Tibial artery (tissue), 4 donors: Measurements from ENCODE around the gene PDE7B.
A peak's percentile ranks its signal among the peaks of the same experiment; 100 is the strongest.

Source experiments
- DNase-seq, 2 donors: peaks; one replicate each; pipeline ENCODE4 v3.0.0-alpha.2; 2019
- H3K27ac ChIP-seq, 2 donors: fragments of 200-600 bp; sonication (generic) in 1 of 2; 1 replicate in 1 of 2; 2 replicates in 1 of 2; pipeline ENCODE4 v1.5.1; 2018 to 2019; ENCODE audit warnings: mild to moderate bottlenecking in 1 of 2
- H3K27me3 ChIP-seq, 2 donors: fragments of 200-600 bp; sonication (generic) in 1 of 2; one replicate each; pipeline versions ENCODE4 v1.5.1 to v1.6.0; 2016 to 2019
- H3K36me3 ChIP-seq, 3 donors: fragments of 200-600 bp; sonication (generic) in 2 of 3; one replicate each; pipeline ENCODE4 v1.5.1; 2016 to 2019; ENCODE audit warnings: mild to moderate bottlenecking in 2 of 3
- H3K4me1 ChIP-seq, 4 donors: fragments of 200-600 bp; sonication (generic) in 2 of 4; 1 replicate in 3 of 4; 2 replicates in 1 of 4; pipeline ENCODE4 v1.5.1; 2016 to 2019
- H3K4me3 ChIP-seq, 2 donors: fragments of 200-600 bp; sonication (generic) in 1 of 2; 1 replicate in 1 of 2; 2 replicates in 1 of 2; pipeline ENCODE4 v1.5.1; 2018 to 2019; ENCODE audit warnings: mild to moderate bottlenecking in 2 of 2
- H3K9me3 ChIP-seq, 3 donors: fragments of 200-600 bp; sonication (generic) in 1 of 3; one replicate each; pipeline ENCODE4 v1.5.1; 2016 to 2019
- CTCF ChIP-seq, 2 experiments: fragments of 200-600 bp in 1 of 2; fragments of 450-650 bp in 1 of 2; IDR thresholded peaks; one replicate each; pipeline ENCODE4 v1.5.1; 2017 to 2019; ENCODE audit warnings: antibody characterized with exemption in 2 of 2, mild to moderate bottlenecking in 1 of 2, moderate library complexity in 1 of 2
- intact Hi-C: fragments of 100-400 bp; cut with DNase I; formaldehyde crosslinking; loops from one replicate; pipeline ENCODE4 v1.15.0; 2023; ENCODE audit warnings: low total_unique reads

The PDE7B gene

DNA sequence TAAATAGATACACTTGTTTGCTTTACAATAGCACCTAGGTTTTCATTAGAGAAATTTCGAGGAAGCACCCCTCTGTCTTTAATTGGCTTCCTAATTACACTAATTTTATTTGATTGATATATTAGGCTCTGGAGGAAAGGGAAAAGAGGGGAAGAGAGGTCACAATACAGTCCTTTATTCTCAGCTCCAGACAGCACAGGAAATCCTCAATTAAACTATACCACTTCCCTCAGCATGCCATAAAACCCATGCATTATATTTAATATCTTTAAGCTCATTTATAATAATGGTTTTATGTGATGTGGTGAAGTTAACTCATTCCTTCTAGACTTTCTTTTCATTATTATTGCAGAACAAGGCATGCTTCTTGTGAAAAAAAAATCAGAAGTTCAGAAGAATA lies 17.7 kb upstream of the PDE7B start:
- no peak overlapping the region for H3K27ac ChIP-seq
- no peaks in the 10 kb centered on the region for H3K36me3 ChIP-seq
- no peak for TF ChIP-seq CTCF (IDR thresholded peaks at IDR 0.05)
- H3K9me3 ChIP-seq = no peaks in the 10 kb centered on the region
- H3K27me3 ChIP-seq = no peaks in the 10 kb centered on the region
- no peak for DNase-seq
- intact Hi-C loops = no loop called here
- H3K4me1 ChIP-seq = peaks cover 0 to 26% (median 8%) of the 10 kb centered on the region in 4 donors
- H3K4me3 ChIP-seq = no peak overlapping the region

DNA sequence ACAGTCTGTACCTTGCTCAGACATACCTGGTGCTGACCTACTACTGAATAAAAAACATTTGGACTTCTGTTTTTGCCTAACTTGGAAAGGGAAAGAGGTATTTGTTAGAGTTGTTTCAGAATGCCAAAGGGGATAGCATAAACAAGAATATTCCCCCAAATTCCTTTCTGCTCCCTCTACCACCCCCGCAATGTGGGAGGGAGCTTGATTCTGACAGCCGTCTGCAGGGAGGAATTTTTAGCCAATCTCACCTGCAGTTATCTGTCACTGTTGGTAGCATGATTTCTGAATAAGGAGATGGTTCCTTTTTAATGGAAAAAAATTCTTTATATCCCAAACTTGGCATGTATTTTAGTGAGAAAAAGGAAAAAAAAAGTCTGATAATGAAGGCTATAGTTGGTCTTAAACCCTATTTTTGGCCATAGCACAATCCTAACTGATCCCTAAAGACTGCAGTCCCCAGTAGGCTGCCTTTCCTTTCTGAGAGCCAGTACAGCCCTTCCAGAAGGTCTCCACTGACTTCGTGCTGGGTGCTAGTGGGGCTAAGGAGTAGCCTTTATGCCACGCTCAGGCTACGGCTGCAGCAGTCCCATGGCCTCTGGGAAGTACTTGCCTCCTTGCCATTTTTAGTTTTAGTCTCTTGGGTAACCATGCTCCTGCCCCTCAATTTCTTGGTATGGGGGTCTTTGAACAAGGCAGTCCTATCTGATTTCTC lies 13.6 kb upstream of the PDE7B start:
- Histone ChIP-seq H3K4me3 (no peak overlapping the region), H3K4me1 (no peaks in the 10 kb centered on the region), H3K27me3 (no peaks in the 10 kb centered on the region), H3K27ac (no peak overlapping the region), H3K36me3 (no peaks in the 10 kb centered on the region), H3K9me3 (no peaks in the 10 kb centered on the region)
- no peak for TF ChIP-seq CTCF (IDR thresholded peaks at IDR 0.05)
- DNase-seq = no peak
- intact Hi-C loops = no loop called here

DNA sequence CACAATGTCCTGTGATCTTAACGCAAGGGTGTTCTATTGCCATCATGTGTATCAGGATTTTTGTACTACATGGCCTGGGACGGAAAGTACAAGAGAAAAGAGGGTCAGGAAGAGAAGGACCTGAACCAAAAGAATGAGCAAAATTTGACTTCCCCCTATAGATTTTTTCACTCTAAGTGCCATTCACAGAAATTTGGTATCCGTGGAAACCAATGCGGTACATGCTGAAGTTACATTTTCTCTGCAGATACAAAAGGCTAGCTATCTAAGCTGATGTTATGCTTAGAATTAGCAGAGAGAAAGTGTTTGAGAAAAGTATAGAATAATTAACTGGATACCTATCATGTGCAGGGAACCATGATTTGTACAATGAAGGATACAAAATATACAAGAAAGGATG lies 12.4 kb upstream of the PDE7B start:
- TF ChIP-seq CTCF (IDR thresholded peaks at IDR 0.05) = no peak
- no peaks in the 10 kb centered on the region for H3K9me3 ChIP-seq
- H3K27ac ChIP-seq = no peak overlapping the region
- no peak for DNase-seq
- H3K4me3 ChIP-seq = no peak overlapping the region
- no peaks in the 10 kb centered on the region for H3K4me1 ChIP-seq
- intact Hi-C loops = no loop called here
- H3K27me3 ChIP-seq = no peaks in the 10 kb centered on the region
- no peaks in the 10 kb centered on the region for H3K36me3 ChIP-seq

DNA sequence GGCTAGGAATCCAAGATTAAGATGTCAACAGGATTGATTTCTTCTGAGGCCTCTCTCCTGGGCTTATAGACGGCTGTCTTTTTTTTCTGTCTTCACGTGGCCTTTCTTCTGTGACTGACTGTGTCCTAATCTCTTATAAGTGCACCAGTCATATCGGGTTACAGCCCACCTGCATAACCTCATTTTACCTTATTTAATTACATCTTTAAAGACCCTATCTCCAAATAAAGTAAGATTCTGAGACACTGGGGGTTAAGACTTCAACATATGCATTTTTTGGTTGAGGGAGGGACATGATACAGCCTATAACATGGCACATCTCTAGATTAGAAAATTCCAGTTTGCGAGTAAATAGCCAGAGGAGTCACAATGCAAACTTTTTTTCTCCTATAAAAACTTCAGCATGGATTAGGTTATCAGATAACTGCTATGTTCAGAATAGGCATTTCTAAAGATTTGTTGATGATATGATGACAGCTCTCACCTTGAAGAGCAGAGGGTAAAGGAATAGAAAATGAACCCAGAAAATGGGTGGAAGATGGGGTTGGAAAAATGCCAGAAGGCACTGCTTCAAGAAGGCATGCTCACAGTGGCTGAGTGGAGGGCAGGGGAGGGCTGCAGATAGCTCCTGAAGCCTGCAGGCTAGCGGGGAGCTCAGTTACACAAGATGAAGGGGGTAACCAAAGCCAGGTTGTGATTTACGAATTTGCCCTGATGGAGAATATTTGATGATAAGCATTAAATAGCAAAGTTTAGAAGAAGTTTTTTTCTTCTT lies 8.7 kb upstream of the PDE7B start:
- H3K27me3 ChIP-seq = no peaks in the 10 kb centered on the region
- no peak overlapping the region for H3K27ac ChIP-seq
- DNase-seq = no peak
- no peaks in the 10 kb centered on the region for H3K36me3 ChIP-seq
- no peaks in the 10 kb centered on the region for H3K9me3 ChIP-seq
- no peaks in the 10 kb centered on the region for H3K4me1 ChIP-seq
- intact Hi-C loops = no loop called here
- H3K4me3 ChIP-seq = no peak overlapping the region
- no peak for TF ChIP-seq CTCF (IDR thresholded peaks at IDR 0.05)

DNA sequence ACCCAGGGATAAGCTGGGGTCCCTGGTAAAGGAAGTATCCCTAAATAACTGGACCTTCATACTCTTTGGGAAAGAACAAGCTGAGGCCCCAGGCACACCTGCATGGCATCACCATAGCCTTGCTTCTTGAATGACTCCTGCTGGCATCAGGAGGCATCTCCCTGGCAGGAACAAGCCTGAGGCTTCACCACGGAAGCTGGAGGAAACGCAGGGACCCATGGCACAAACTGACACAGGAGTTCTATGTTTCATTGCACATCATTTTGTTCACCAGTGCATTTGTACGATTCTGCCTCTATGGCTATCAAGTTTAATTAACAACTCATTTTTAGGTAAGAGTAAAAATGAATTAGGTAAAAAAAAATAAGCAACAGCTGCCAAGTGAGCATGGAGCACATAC lies 619 bp upstream of the PDE7B start:
- Histone ChIP-seq H3K4me3 (no peak overlapping the region), H3K27ac (peak overlapping the region; percentile 29 to 60)
- intact Hi-C loops = no loop called here

More for the DNA sequence above, 619 bp upstream of the PDE7B start:
- no peaks in the 10 kb centered on the region for H3K27me3 ChIP-seq
- peaks cover 0 to 25% (median 0%) of the 10 kb centered on the region in 4 donors for H3K4me1 ChIP-seq
- H3K36me3 ChIP-seq = no peaks in the 10 kb centered on the region
- no peak for DNase-seq
- no peaks in the 10 kb centered on the region for H3K9me3 ChIP-seq
- no peak for TF ChIP-seq CTCF (IDR thresholded peaks at IDR 0.05)
